ENCODE data around the gene CNMD.

Gene CNMD

GRCh38 chr13:52664272-52664671 lies 75.3 kb downstream of the CNMD start:
- no peak overlapping the region for H3K4me3 ChIP-seq (ENCODE audit: low read depth in 1 of 2, low read length in 2 of 2)
- no peak for TF ChIP-seq EZH2 (IDR thresholded peaks at IDR 0.05; ENCODE audit: borderline replicate concordance, low read depth, low read length, severe bottlenecking)
- TF ChIP-seq, protein P1, sequence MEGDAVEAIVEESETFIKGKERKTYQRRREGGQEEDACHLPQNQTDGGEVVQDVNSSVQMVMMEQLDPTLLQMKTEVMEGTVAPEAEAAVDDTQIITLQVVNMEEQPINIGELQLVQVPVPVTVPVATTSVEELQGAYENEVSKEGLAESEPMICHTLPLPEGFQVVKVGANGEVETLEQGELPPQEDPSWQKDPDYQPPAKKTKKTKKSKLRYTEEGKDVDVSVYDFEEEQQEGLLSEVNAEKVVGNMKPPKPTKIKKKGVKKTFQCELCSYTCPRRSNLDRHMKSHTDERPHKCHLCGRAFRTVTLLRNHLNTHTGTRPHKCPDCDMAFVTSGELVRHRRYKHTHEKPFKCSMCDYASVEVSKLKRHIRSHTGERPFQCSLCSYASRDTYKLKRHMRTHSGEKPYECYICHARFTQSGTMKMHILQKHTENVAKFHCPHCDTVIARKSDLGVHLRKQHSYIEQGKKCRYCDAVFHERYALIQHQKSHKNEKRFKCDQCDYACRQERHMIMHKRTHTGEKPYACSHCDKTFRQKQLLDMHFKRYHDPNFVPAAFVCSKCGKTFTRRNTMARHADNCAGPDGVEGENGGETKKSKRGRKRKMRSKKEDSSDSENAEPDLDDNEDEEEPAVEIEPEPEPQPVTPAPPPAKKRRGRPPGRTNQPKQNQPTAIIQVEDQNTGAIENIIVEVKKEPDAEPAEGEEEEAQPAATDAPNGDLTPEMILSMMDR (IDR thresholded peaks at IDR 0.05; ENCODE audit: borderline replicate concordance, extremely low read depth, low read length, poor library complexity, severe bottlenecking): no peak
- no peaks in the 10 kb centered on the region for H3K27me3 ChIP-seq (ENCODE audit: insufficient read depth, low read length, poor library complexity)
- H3K9me3 ChIP-seq (ENCODE audit: insufficient read depth, low read length, severe bottlenecking): no peaks in the 10 kb centered on the region
- H3K36me3 ChIP-seq (ENCODE audit: insufficient read depth, low read length): peaks cover 85% of the 10 kb centered on the region
- no peaks in the 10 kb centered on the region for H4K20me1 ChIP-seq (ENCODE audit: insufficient read depth, low read length)
- ATAC-seq (ENCODE audit: insufficient read depth, low read depth): no peak
- no peak overlapping the region for H3K9ac ChIP-seq (ENCODE audit: low read depth, low read length)
- no peak overlapping the region for H2AFZ ChIP-seq (ENCODE audit: low read depth, low read length)
- H3K4me1 ChIP-seq (ENCODE audit: insufficient read depth, low read length): no peaks in the 10 kb centered on the region
- no peak overlapping the region for H3K27ac ChIP-seq (ENCODE audit: low read length)
- H3K79me2 ChIP-seq (ENCODE audit: insufficient read depth, low read length): peaks cover 4% of the 10 kb centered on the region; the same call in 1 of the 2 replicates
- H3K4me2 ChIP-seq (ENCODE audit: insufficient read depth, low read length): no peak overlapping the region
- DNase-seq: no peak

GRCh38 chr13:52659340-52659739 lies 80.3 kb downstream of the CNMD start:
- Histone ChIP-seq H2AFZ (ENCODE audit: low read depth, low read length) (no peak overlapping the region), H3K9ac (ENCODE audit: low read depth, low read length) (no peak overlapping the region), H3K4me3 (ENCODE audit: low read depth in 1 of 2, low read length in 2 of 2) (no peak overlapping the region), H3K27ac (ENCODE audit: low read length) (no peak overlapping the region), H3K9me3 (ENCODE audit: insufficient read depth, low read length, severe bottlenecking) (no peaks in the 10 kb centered on the region), H3K36me3 (ENCODE audit: insufficient read depth, low read length) (peaks cover 83% of the 10 kb centered on the region), H3K79me2 (ENCODE audit: insufficient read depth, low read length) (peaks cover 44% of the 10 kb centered on the region), H3K4me2 (ENCODE audit: insufficient read depth, low read length) (no peak overlapping the region), H4K20me1 (ENCODE audit: insufficient read depth, low read length) (peaks cover 9% of the 10 kb centered on the region; the same call in 1 of the 2 replicates), H3K27me3 (ENCODE audit: insufficient read depth, low read length, poor library complexity) (no peaks in the 10 kb centered on the region), H3K4me1 (ENCODE audit: insufficient read depth, low read length) (peaks cover 22% of the 10 kb centered on the region)
- TF ChIP-seq, protein P1 (IDR thresholded peaks at IDR 0.05; ENCODE audit: borderline replicate concordance, extremely low read depth, low read length, poor library complexity, severe bottlenecking): no peak
- TF ChIP-seq EZH2 (IDR thresholded peaks at IDR 0.05; ENCODE audit: borderline replicate concordance, low read depth, low read length, severe bottlenecking): no peak
- ATAC-seq (ENCODE audit: insufficient read depth, low read depth) (no peak), DNase-seq (no peak)

Data from DND-41 (cell line).